ENCODE measurements around the gene PAXIP1.

PAXIP1 gene

GRCh38 chr7:154906201-154906600 is 96.7 kb downstream of the PAXIP1 start:
- H3K27me3 ChIP-seq (ENCODE audit: control insufficient read depth in 1 of 2, insufficient read depth in 1 of 2, low read length in 2 of 2) = peaks cover 0 to 3% of the 10 kb centered on the region in 2 experiments
- no peak overlapping the region for H2BK12ac ChIP-seq (ENCODE audit: low read length in 2 of 2)
- H2AFZ ChIP-seq (ENCODE audit: low read depth, low read length) = no peak overlapping the region
- no peak overlapping the region for H3K4me2 ChIP-seq (ENCODE audit: low read length, poor library complexity, severe bottlenecking)
- no peak overlapping the region for H3K18ac ChIP-seq (ENCODE audit: low read depth in 1 of 2, low read length in 2 of 2)
- H3K4me3 ChIP-seq (ENCODE audit: insufficient read depth in 1 of 2, low read depth in 1 of 2, low read length in 2 of 2) = no peak overlapping the region
- H3K14ac ChIP-seq (ENCODE audit: low read length in 2 of 2) = no peak overlapping the region
- no peaks in the 10 kb centered on the region for H3K4me1 ChIP-seq (ENCODE audit: control insufficient read depth, insufficient read depth, low read depth, low read length)
- no peak overlapping the region for H2BK5ac ChIP-seq (ENCODE audit: low read depth, low read length, poor library complexity, severe bottlenecking)
- no peak overlapping the region for H2BK120ac ChIP-seq (ENCODE audit: low read depth, low read length)
- H3K23ac ChIP-seq (ENCODE audit: low read length in 2 of 2) = no peak overlapping the region
- H3K79me1 ChIP-seq (replicated peaks; ENCODE audit: low read length, poor library complexity, severe bottlenecking) = no peaks in the 10 kb centered on the region
- H3K4ac ChIP-seq (ENCODE audit: low read depth in 1 of 2, low read length in 2 of 2) = no peak overlapping the region
- H2AK5ac ChIP-seq (ENCODE audit: low read length, severe bottlenecking) = no peak overlapping the region
- no peak for DNase-seq
- no peaks in the 10 kb centered on the region for H3K36me3 ChIP-seq (ENCODE audit: control insufficient read depth in 1 of 2, insufficient read depth in 2 of 2, low read depth in 1 of 2, low read length in 2 of 2)
- no peak overlapping the region for H2BK15ac ChIP-seq (ENCODE audit: low read depth, poor library complexity, severe bottlenecking)
- WGBS = 100% methylated on average over 2 of the region's 7 CpGs
- no peak overlapping the region for H3K9ac ChIP-seq (ENCODE audit: low read length)
- H4K8ac ChIP-seq (ENCODE audit: low read length) = no peak overlapping the region
- H3K9me3 ChIP-seq (ENCODE audit: control insufficient read depth, low read length) = no peaks in the 10 kb centered on the region
- no peak overlapping the region for H3K27ac ChIP-seq (ENCODE audit: low read length, poor library complexity, severe bottlenecking)
- H4K91ac ChIP-seq (ENCODE audit: low read length) = no peak overlapping the region

DNA sequence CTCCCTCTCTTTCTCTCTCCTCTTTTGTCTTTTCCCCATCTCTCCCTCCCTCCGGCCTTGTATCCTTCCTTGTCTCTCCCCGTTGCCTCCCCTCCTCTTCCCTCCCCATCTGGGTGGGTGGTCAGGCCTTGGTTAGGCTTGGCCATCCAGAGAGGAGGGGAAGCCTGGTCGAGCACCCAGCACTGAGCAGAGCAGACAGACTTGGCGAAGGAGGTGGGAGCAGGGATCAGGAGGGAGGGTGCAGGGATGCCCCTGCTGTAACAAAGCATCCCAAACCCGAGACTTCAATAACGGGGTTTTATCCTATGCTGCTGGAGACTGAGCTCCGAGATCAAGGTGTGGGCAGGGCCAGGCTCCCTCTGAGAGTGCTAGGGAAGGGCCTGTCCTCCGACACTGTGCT is 97.3 kb downstream of the PAXIP1 start:
- H3K27ac ChIP-seq (ENCODE audit: low read length, poor library complexity, severe bottlenecking) = no peak overlapping the region
- H3K9me3 ChIP-seq (ENCODE audit: control insufficient read depth, low read length) = no peaks in the 10 kb centered on the region
- H3K4ac ChIP-seq (ENCODE audit: low read depth in 1 of 2, low read length in 2 of 2) = no peak overlapping the region
- H2BK12ac ChIP-seq (ENCODE audit: low read length in 2 of 2) = no peak overlapping the region
- no peaks in the 10 kb centered on the region for H3K36me3 ChIP-seq (ENCODE audit: control insufficient read depth in 1 of 2, insufficient read depth in 2 of 2, low read depth in 1 of 2, low read length in 2 of 2)
- no peak overlapping the region for H2BK15ac ChIP-seq (ENCODE audit: low read depth, poor library complexity, severe bottlenecking)
- H2BK120ac ChIP-seq (ENCODE audit: low read depth, low read length) = no peak overlapping the region
- H3K4me2 ChIP-seq (ENCODE audit: low read length, poor library complexity, severe bottlenecking) = no peak overlapping the region
- no peak overlapping the region for H3K14ac ChIP-seq (ENCODE audit: low read length in 2 of 2)
- no peak overlapping the region for H3K4me3 ChIP-seq (ENCODE audit: insufficient read depth in 1 of 2, low read depth in 1 of 2, low read length in 2 of 2)
- H3K18ac ChIP-seq (ENCODE audit: low read depth in 1 of 2, low read length in 2 of 2) = no peak overlapping the region
- H4K8ac ChIP-seq (ENCODE audit: low read length) = no peak overlapping the region
- no peak overlapping the region for H2AK5ac ChIP-seq (ENCODE audit: low read length, severe bottlenecking)
- no peak overlapping the region for H2AFZ ChIP-seq (ENCODE audit: low read depth, low read length)
- H2BK5ac ChIP-seq (ENCODE audit: low read depth, low read length, poor library complexity, severe bottlenecking) = no peak overlapping the region
- H3K4me1 ChIP-seq (ENCODE audit: control insufficient read depth, insufficient read depth, low read depth, low read length) = no peaks in the 10 kb centered on the region
- H3K23ac ChIP-seq (ENCODE audit: low read length in 2 of 2) = no peak overlapping the region
- no peak for DNase-seq
- H3K79me1 ChIP-seq (replicated peaks; ENCODE audit: low read length, poor library complexity, severe bottlenecking) = no peaks in the 10 kb centered on the region
- H4K91ac ChIP-seq (ENCODE audit: low read length) = no peak overlapping the region
- H3K9ac ChIP-seq (ENCODE audit: low read length) = no peak overlapping the region
- 84% methylated on average over 6 of the region's 8 CpGs for WGBS
- H3K27me3 ChIP-seq (ENCODE audit: control insufficient read depth in 1 of 2, insufficient read depth in 1 of 2, low read length in 2 of 2) = peaks cover 0 to 3% of the 10 kb centered on the region in 2 experiments

- H3K9me3 ChIP-seq (ENCODE audit: control insufficient read depth, low read length) = no peaks in the 10 kb centered on the region
- no peak overlapping the region for H3K4ac ChIP-seq (ENCODE audit: low read depth in 1 of 2, low read length in 2 of 2)
- H2BK15ac ChIP-seq (ENCODE audit: low read depth, poor library complexity, severe bottlenecking) = no peak overlapping the region
- H3K79me1 ChIP-seq (replicated peaks; ENCODE audit: low read length, poor library complexity, severe bottlenecking) = no peaks in the 10 kb centered on the region
- H2BK12ac ChIP-seq (ENCODE audit: low read length in 2 of 2) = no peak overlapping the region
- H3K4me2 ChIP-seq (ENCODE audit: low read length, poor library complexity, severe bottlenecking) = no peak overlapping the region
- no peak overlapping the region for H2BK5ac ChIP-seq (ENCODE audit: low read depth, low read length, poor library complexity, severe bottlenecking)
- H2AFZ ChIP-seq (ENCODE audit: low read depth, low read length) = no peak overlapping the region
- DNase-seq = no peak
- H3K18ac ChIP-seq (ENCODE audit: low read depth in 1 of 2, low read length in 2 of 2) = no peak overlapping the region
- H3K4me3 ChIP-seq (ENCODE audit: insufficient read depth in 1 of 2, low read depth in 1 of 2, low read length in 2 of 2) = no peak overlapping the region
- no peak overlapping the region for H4K91ac ChIP-seq (ENCODE audit: low read length)
- no peaks in the 10 kb centered on the region for H3K36me3 ChIP-seq (ENCODE audit: control insufficient read depth in 1 of 2, insufficient read depth in 2 of 2, low read depth in 1 of 2, low read length in 2 of 2)
- H3K4me1 ChIP-seq (ENCODE audit: control insufficient read depth, insufficient read depth, low read depth, low read length) = no peaks in the 10 kb centered on the region
- no peak overlapping the region for H3K9ac ChIP-seq (ENCODE audit: low read length)
- H2AK5ac ChIP-seq (ENCODE audit: low read length, severe bottlenecking) = no peak overlapping the region
- no peak overlapping the region for H4K8ac ChIP-seq (ENCODE audit: low read length)
- no peak overlapping the region for H2BK120ac ChIP-seq (ENCODE audit: low read depth, low read length)
- peaks cover 0 to 2% of the 10 kb centered on the region in 2 experiments for H3K27me3 ChIP-seq (ENCODE audit: control insufficient read depth in 1 of 2, insufficient read depth in 1 of 2, low read length in 2 of 2)
- H3K14ac ChIP-seq (ENCODE audit: low read length in 2 of 2) = no peak overlapping the region
- 87% methylated on average over 8 of the region's 8 CpGs for WGBS
- H3K27ac ChIP-seq (ENCODE audit: low read length, poor library complexity, severe bottlenecking) = no peak overlapping the region
- H3K23ac ChIP-seq (ENCODE audit: low read length in 2 of 2) = no peak overlapping the region
These were observed 97.8 kb downstream of the PAXIP1 start for GRCh38 chr7:154905146-154905545.

DNA sequence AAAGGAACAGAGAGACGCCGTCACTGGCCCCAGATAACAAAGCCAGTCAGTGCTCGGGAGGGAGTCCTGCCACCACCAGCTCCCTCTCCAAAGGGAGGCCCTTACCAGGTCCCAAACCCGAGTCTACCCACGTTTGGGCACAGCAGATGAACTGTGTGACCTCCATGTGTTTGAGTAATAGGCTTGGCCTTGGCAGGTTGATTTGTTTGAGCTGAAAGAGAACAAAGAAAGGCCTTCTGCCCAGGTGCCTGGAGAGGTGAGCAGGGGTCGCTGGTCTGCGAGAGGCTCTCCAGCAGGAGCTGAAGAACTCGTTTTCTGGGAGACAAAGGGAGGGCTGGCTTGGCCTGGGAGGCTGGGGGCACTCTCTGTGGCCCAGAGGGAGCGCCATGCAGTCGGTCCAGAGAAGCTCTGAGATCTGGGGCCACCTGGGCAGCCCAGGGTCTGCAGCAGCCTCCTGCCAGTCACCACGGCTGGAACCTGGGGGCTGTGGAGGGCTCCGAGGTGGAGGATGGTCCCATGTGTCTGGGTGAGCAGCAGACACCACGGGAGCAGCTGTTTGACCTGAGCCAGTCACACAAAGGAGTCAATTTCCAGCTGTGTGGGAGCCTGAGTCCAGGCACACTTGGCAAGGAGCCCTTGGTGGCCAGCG is 99.7 kb downstream of the PAXIP1 start:
- no peak overlapping the region for H3K23ac ChIP-seq (ENCODE audit: low read length in 2 of 2)
- no peak overlapping the region for H4K8ac ChIP-seq (ENCODE audit: low read length)
- H3K9ac ChIP-seq (ENCODE audit: low read length) = no peak overlapping the region
- H3K18ac ChIP-seq (ENCODE audit: low read depth in 1 of 2, low read length in 2 of 2) = no peak overlapping the region
- DNase-seq = no peak
- H3K4me3 ChIP-seq (ENCODE audit: insufficient read depth in 1 of 2, low read depth in 1 of 2, low read length in 2 of 2) = no peak overlapping the region
- H2AFZ ChIP-seq (ENCODE audit: low read depth, low read length) = no peak overlapping the region
- no peaks in the 10 kb centered on the region for H3K4me1 ChIP-seq (ENCODE audit: control insufficient read depth, insufficient read depth, low read depth, low read length)
- H3K79me1 ChIP-seq (replicated peaks; ENCODE audit: low read length, poor library complexity, severe bottlenecking) = no peaks in the 10 kb centered on the region
- no peaks in the 10 kb centered on the region for H3K9me3 ChIP-seq (ENCODE audit: control insufficient read depth, low read length)
- no peak overlapping the region for H2BK120ac ChIP-seq (ENCODE audit: low read depth, low read length)
- no peak overlapping the region for H2BK12ac ChIP-seq (ENCODE audit: low read length in 2 of 2)
- no peaks in the 10 kb centered on the region for H3K36me3 ChIP-seq (ENCODE audit: control insufficient read depth in 1 of 2, insufficient read depth in 2 of 2, low read depth in 1 of 2, low read length in 2 of 2)
- H3K27me3 ChIP-seq (ENCODE audit: control insufficient read depth in 1 of 2, insufficient read depth in 1 of 2, low read length in 2 of 2) = no peaks in the 10 kb centered on the region
- no peak overlapping the region for H3K14ac ChIP-seq (ENCODE audit: low read length in 2 of 2)
- H2BK5ac ChIP-seq (ENCODE audit: low read depth, low read length, poor library complexity, severe bottlenecking) = no peak overlapping the region
- no peak overlapping the region for H4K91ac ChIP-seq (ENCODE audit: low read length)
- 72% methylated on average over 14 of the region's 14 CpGs for WGBS
- no peak overlapping the region for H3K27ac ChIP-seq (ENCODE audit: low read length, poor library complexity, severe bottlenecking)
- H3K4me2 ChIP-seq (ENCODE audit: low read length, poor library complexity, severe bottlenecking) = no peak overlapping the region
- no peak overlapping the region for H2BK15ac ChIP-seq (ENCODE audit: low read depth, poor library complexity, severe bottlenecking)
- H3K4ac ChIP-seq (ENCODE audit: low read depth in 1 of 2, low read length in 2 of 2) = no peak overlapping the region
- H2AK5ac ChIP-seq (ENCODE audit: low read length, severe bottlenecking) = no peak overlapping the region

Measured in mesenchymal stem cell (in vitro differentiated cells and primary cell).